Endothelial cell of umbilical vein (primary cell): ENCODE data around the gene RAB39A. TPM values are rescaled to one million over a fixed set of nuclear protein-coding genes. Genes with fewer than 3 reads are reported as not detected.

ENCODE experiments used
- BruUV-seq: library from RNA; stranded (reverse); fragments of 400-500 nt; replicated peaks from 2 replicates; lab custom pipeline; 2021; lab: Mats Ljungman, UMichigan
- CTCF ChIA-PET: fragments of 300-600, 350-600 bp; sonication (Branson Sonifier 250); formaldehyde crosslinking; loops from one replicate; lab custom pipeline; 2021; ENCODE audit warnings: antibody characterized with exemption, inconsistent platforms; lab: Charles Lee
- POLR2A ChIA-PET: fragments of 300-600, 350-600 bp; sonication (Branson Sonifier 250); formaldehyde crosslinking; loops from one replicate; lab custom pipeline; 2021; ENCODE audit warnings: antibody characterized with exemption, inconsistent platforms; lab: Charles Lee
- DNase-seq: peaks from one replicate; pipeline ENCODE4 v3.0.0-alpha.2; 2011; ENCODE audit warnings: low read depth, low spot score
- FAIRE-seq: peaks from 2 replicates; lab custom pipeline; 2011; peaks lifted over from hg19 to GRCh38; lab: Jason Lieb, UNC
- H2AFZ ChIP-seq: 2 replicates; pipeline ENCODE4 v1.6.0; 2012; ENCODE audit warnings: low read depth, low read length, control low read depth, inconsistent platforms
- H3K27ac ChIP-seq: 2 replicates; pipeline ENCODE4 v1.5.1; 2011; ENCODE audit warnings: low read depth, mild to moderate bottlenecking, control low read depth, low read length, moderate library complexity; ENCODE audit not compliant: insufficient read depth
- H3K27me3 ChIP-seq, 2 experiments: 2 replicates each; pipeline versions ENCODE4 v1.6.0 to v1.6.1; 2011; ENCODE audit warnings: low read length in 2 of 2, mixed read lengths in 1 of 2; ENCODE audit not compliant: control insufficient read depth in 2 of 2, insufficient read depth in 2 of 2
- H3K36me3 ChIP-seq, 2 experiments: 2 replicates in 1 of 2; 3 replicates in 1 of 2; pipeline ENCODE4 v1.5.1; 2011; ENCODE audit warnings: low read length in 2 of 2, mild to moderate bottlenecking in 1 of 2, moderate library complexity in 1 of 2; ENCODE audit not compliant: control insufficient read depth in 2 of 2, insufficient read depth in 2 of 2; ENCODE audit errors: extremely low read depth in 1 of 2
- H3K4me1 ChIP-seq: 3 replicates; pipeline ENCODE4 v1.5.1; 2011; ENCODE audit warnings: mild to moderate bottlenecking, low read length; ENCODE audit not compliant: control insufficient read depth, insufficient read depth; ENCODE audit errors: extremely low read depth
- H3K4me2 ChIP-seq: 2 replicates; pipeline ENCODE4 v1.6.1; 2011; ENCODE audit warnings: low read length, control low read depth, mixed read lengths; ENCODE audit not compliant: insufficient read depth
- H3K4me3 ChIP-seq, 3 experiments: fragments of 200-600 bp in 1 of 3; sonication (generic), shearing (Covaris generic) in 1 of 3; replicated peaks in 1 of 3; 2 replicates each; pipeline ENCODE4 v1.5.1; 2011 to 2016; ENCODE audit warnings: control low read depth in 3 of 3, low read length in 3 of 3, mild to moderate bottlenecking in 2 of 3, inconsistent platforms in 1 of 3, low read depth in 1 of 3, moderate library complexity in 1 of 3; ENCODE audit not compliant: insufficient read depth in 1 of 3
- H3K79me2 ChIP-seq: 2 replicates; pipeline ENCODE4 v1.6.0; 2012; ENCODE audit warnings: low read length, inconsistent platforms; ENCODE audit not compliant: control insufficient read depth, insufficient read depth
- H3K9ac ChIP-seq: replicated peaks from 2 replicates; pipeline ENCODE3; 2011; ENCODE audit warnings: low read length, control low read depth; ENCODE audit not compliant: insufficient read depth; ENCODE audit errors: extremely low read depth
- H3K9me1 ChIP-seq: replicated peaks from 3 replicates; pipeline ENCODE4 v1.6.0; 2011; ENCODE audit warnings: mild to moderate bottlenecking, low read length; ENCODE audit not compliant: control insufficient read depth, insufficient read depth; ENCODE audit errors: extremely low read depth
- H3K9me3 ChIP-seq: replicated peaks from 2 replicates; pipeline ENCODE4 v1.5.1; 2012; ENCODE audit warnings: low read length, inconsistent platforms; ENCODE audit not compliant: control insufficient read depth, insufficient read depth
- H4K20me1 ChIP-seq: replicated peaks from 2 replicates; pipeline ENCODE3; 2011; ENCODE audit warnings: mild to moderate bottlenecking, low read length; ENCODE audit not compliant: control insufficient read depth, insufficient read depth; ENCODE audit errors: extremely low read depth
- CTCF ChIP-seq, 2 donors: IDR thresholded peaks; 1 replicate in 1 of 2; 2 replicates in 1 of 2; pipeline ENCODE4 v1.5.1; 2011; ENCODE audit warnings: low read length in 2 of 2, mild to moderate bottlenecking in 2 of 2, moderate library complexity in 2 of 2, control low read depth in 1 of 2, inconsistent platforms in 1 of 2, low read depth in 1 of 2; ENCODE audit not compliant: insufficient read depth in 1 of 2; ENCODE audit errors: extremely low read depth in 1 of 2
- EZH2 ChIP-seq: IDR thresholded peaks from 2 replicates; pipeline ENCODE4 v1.6.1; 2012; ENCODE audit warnings: borderline replicate concordance, low read depth, mild to moderate bottlenecking, moderate library complexity, low read length, inconsistent platforms; ENCODE audit not compliant: severe bottlenecking
- FOS ChIP-seq: IDR thresholded peaks from 2 replicates; pipeline ENCODE4 v1.6.1; 2011; ENCODE audit warnings: mild to moderate bottlenecking, low read length, moderate library complexity, borderline replicate concordance; ENCODE audit not compliant: insufficient read depth
- GATA2 ChIP-seq: IDR thresholded peaks from 2 replicates; pipeline ENCODE4 v1.7.0; 2011; ENCODE audit warnings: low read depth, mild to moderate bottlenecking, moderate library complexity, mixed read lengths, low read length; ENCODE audit not compliant: insufficient read length, insufficient read depth
- JUN ChIP-seq: IDR thresholded peaks from 2 replicates; pipeline ENCODE4 v1.6.1; 2011; ENCODE audit warnings: borderline replicate concordance, low read depth; ENCODE audit not compliant: insufficient read length, insufficient read depth
- MAX ChIP-seq: IDR thresholded peaks from 2 replicates; pipeline ENCODE4 v1.6.1; 2011; ENCODE audit not compliant: insufficient read depth, insufficient read length
- MYC ChIP-seq: IDR thresholded peaks from one replicate; pipeline ENCODE4 v1.6.1; 2011; ENCODE audit warnings: mild to moderate bottlenecking, low read depth, low read length
- POLR2A ChIP-seq: IDR thresholded peaks from 2 replicates; pipeline ENCODE4 v1.6.1; 2012; ENCODE audit warnings: low read depth, mild to moderate bottlenecking, control low read depth, low read length
- POLR2AphosphoS5 ChIP-seq: IDR thresholded peaks from 2 replicates; pipeline ENCODE4 v1.6.1; 2012; ENCODE audit warnings: low read depth, mild to moderate bottlenecking, control low read depth, low read length, moderate library complexity; ENCODE audit not compliant: insufficient read depth
- dilution Hi-C: fragments of 300-500 bp; cut with MboI; formaldehyde crosslinking; loops from one replicate; pipeline ENCODE4 v1.15.0; 2019; ENCODE audit warnings: low sequenced_read_pairs; ENCODE audit not compliant: extremely low pct_ligation_motif_present
- intact Hi-C: fragments of 100-400 bp; cut with micrococcal nuclease; formaldehyde crosslinking; loops from one replicate; pipeline ENCODE4 v1.10.0; 2022
- polyA plus RNA-seq, 4 experiments: library from polyadenylated mRNA; depleted of rRNA in 3 of 4; stranded (reverse) in 3 of 4; unstranded in 1 of 4; fragments of >200 nt; gene quantifications; 2 replicates each; pipeline versions ENCODE4 v1.2.1 to v1.2.3, GENCODE V29; 2011 to 2012; ENCODE audit warnings: missing spikeins in 1 of 4
- total RNA-seq: library from RNA; stranded (reverse); gene quantifications from 2 replicates; pipeline ENCODE4 v1.2.3, GENCODE V29; 2021

RAB39A gene
- total and polyA plus RNA-seq, 2 donors (not counting 3 experiments of a cell fraction or from before 2014, with no cell fraction given) = not detected

GRCh38 chr11:107969219-107969618, 41.0 kb downstream of the RAB39A start:
- BruUV-seq = no TSS peak
- Histone ChIP-seq H3K9me1 (no peaks in the 10 kb centered on the region), H4K20me1 (no peaks in the 10 kb centered on the region), H3K36me3 (no peaks in the 10 kb centered on the region), H3K4me1 (no peaks in the 10 kb centered on the region), H3K4me2 (no peak overlapping the region), H3K4me3 (no peak overlapping the region), H3K27ac (no peak overlapping the region), H3K79me2 (no peaks in the 10 kb centered on the region), H2AFZ (no peak overlapping the region), H3K9ac (no peak overlapping the region), H3K27me3 (no peaks in the 10 kb centered on the region), H3K9me3 (no peaks in the 10 kb centered on the region)
- intact Hi-C loops (no loop called here), dilution Hi-C loops (no loop called here)
- no peak for TF ChIP-seq JUN
- TF ChIP-seq FOS = no peak
- no peak for TF ChIP-seq POLR2AphosphoS5
- no peak for TF ChIP-seq MYC
- TF ChIP-seq MAX = no peak
- no peak for TF ChIP-seq EZH2
- TF ChIP-seq POLR2A = no peak
- TF ChIP-seq GATA2 = no peak
- TF ChIP-seq CTCF (IDR thresholded peaks at IDR 0.05; ENCODE audit: extremely low read depth in 1 of 2, insufficient read depth in 1 of 2, low read depth in 1 of 2, low read length in 2 of 2) = no peak
- FAIRE-seq (no peak), DNase-seq (no peak)
- CTCF ChIA-PET = interaction anchor here (1.4 kb wide), 1 partner anchor 29 kb away, joined by 3 read pairs; no protein-coding TSS in a partner anchor
- POLR2A ChIA-PET = interaction anchor here (0.7 kb wide), 1 partner anchor 650 kb away, joined by 3 read pairs; no protein-coding TSS in a partner anchor
